Cardiac fibroblast (primary cell): ENCODE results near the gene EFL1.
"Not testable (repeated sequence)": the region's sequence is repeated elsewhere in the genome, so short reads cannot be mapped to it uniquely, and the experiment has no call there.

ENCODE experiments used
- DNase-seq, 2 donors: peaks; one replicate each; pipeline versions ENCODE4 v3.0.0 to v3.0.0-alpha.2; 2010; ENCODE audit warnings: low read depth in 2 of 2
- H3K4me3 ChIP-seq, 2 donors: replicated peaks in 1 of 2; 1 replicate in 1 of 2; 2 replicates in 1 of 2; pipeline ENCODE4 v1.5.1; 2011; ENCODE audit warnings: low read depth in 2 of 2, low read length in 2 of 2, mild to moderate bottlenecking in 2 of 2, moderate library complexity in 1 of 2
- TF ChIP-seq, protein P1 (sequence below): IDR thresholded peaks from one replicate; pipeline ENCODE4 v1.5.1; 2011; ENCODE audit warnings: low read depth, mild to moderate bottlenecking, low read length, inconsistent platforms

Gene EFL1

DNA sequence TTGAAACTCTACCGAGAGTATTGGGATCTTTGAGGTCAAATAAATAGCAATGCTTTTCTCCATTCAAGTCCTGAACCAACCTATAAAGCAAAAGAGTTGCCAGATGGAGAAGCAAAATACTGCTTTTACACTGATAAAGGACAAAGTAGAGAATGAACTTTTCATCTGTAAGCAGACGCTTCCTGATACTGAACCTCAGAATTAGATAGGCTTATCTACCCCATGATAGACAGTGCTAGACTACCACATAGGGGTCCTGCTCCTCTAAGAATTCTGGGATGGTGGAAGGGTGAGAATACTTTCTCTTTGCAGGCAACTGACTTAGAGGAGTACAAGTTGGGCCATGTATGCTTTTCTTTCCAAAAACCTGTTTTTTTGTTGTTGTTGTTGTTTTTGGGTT is 9.6 kb upstream of the EFL1 start:
- TF ChIP-seq, protein P1, sequence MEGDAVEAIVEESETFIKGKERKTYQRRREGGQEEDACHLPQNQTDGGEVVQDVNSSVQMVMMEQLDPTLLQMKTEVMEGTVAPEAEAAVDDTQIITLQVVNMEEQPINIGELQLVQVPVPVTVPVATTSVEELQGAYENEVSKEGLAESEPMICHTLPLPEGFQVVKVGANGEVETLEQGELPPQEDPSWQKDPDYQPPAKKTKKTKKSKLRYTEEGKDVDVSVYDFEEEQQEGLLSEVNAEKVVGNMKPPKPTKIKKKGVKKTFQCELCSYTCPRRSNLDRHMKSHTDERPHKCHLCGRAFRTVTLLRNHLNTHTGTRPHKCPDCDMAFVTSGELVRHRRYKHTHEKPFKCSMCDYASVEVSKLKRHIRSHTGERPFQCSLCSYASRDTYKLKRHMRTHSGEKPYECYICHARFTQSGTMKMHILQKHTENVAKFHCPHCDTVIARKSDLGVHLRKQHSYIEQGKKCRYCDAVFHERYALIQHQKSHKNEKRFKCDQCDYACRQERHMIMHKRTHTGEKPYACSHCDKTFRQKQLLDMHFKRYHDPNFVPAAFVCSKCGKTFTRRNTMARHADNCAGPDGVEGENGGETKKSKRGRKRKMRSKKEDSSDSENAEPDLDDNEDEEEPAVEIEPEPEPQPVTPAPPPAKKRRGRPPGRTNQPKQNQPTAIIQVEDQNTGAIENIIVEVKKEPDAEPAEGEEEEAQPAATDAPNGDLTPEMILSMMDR = no peak
- no peak overlapping the region for H3K4me3 ChIP-seq
- DNase-seq = no peak

DNA sequence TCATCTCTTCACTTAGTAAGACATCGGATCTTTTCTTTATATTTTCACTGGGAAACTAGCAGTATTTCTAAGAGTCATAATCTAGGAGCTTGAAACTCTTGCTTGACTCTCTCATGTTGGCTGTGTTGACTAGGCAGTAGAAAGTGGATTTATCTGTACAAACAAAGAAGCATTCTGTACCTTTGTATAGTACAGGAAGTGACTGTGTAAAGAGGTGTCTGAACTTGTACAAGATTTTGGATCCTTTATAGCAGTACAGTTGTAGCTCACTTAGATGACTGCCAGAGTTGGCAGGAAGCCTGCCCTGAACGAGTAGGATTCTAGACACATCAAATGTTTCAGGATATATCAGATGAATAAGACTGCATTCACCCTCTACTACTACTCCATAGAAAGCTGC is 5.9 kb upstream of the EFL1 start:
- H3K4me3 ChIP-seq = not testable (repeated sequence)
- DNase-seq = peak in 1 of 2 donors; percentile 21

GRCh38 chr15:82267137-82267536 is 4.6 kb upstream of the EFL1 start:
- not testable (repeated sequence) for H3K4me3 ChIP-seq, DNase-seq

- H3K4me3 ChIP-seq = peak overlapping the region; percentile 76 to 89
- no peak for DNase-seq
- TF ChIP-seq, protein P1 = no peak
These were observed 816 bp upstream of the EFL1 start for GRCh38 chr15:82263350-82263749.

DNA sequence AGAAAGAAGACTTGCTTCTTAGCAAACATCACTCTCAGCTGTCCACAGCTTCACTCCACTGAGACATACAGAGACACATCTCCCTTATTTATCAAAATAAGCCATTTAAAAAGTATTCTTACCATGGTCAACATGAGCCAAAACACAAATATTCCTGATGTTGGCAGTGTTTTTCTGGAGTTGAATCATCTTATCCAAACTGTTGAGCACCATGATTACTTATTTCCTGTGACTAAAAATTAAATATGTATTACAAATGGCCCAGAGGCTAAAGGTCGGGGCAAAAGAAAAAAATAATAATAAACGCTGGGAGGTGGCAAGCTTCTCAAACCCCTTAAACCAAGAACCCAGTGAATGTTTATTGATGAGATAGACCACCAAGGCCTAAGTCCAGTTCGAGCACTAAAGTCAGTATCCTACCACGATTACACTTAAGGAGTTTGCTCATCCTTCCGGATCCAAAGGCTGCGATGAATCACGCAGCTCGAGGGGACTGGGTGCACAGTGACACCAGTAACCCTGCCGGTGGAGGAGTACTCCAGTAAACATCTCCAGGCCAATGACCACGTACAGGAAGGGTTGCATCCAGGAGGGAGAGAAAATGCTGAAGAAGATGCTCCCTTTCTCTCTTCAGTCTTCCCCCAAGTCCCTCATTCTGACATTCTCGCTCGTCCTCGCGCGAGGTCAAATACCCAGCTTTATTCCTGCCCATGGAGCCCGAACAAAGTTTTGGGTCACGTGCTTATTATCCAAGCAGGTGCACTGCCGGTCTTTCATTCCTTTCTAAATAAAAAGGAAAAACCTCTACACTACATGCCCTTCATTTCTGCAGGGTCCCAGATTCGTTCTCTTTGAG is 740 bp downstream of the EFL1 start:
- H3K4me3 ChIP-seq = peak overlapping the region; percentile 76 to 89
- peak; percentile 29 to 80 for DNase-seq

DNA sequence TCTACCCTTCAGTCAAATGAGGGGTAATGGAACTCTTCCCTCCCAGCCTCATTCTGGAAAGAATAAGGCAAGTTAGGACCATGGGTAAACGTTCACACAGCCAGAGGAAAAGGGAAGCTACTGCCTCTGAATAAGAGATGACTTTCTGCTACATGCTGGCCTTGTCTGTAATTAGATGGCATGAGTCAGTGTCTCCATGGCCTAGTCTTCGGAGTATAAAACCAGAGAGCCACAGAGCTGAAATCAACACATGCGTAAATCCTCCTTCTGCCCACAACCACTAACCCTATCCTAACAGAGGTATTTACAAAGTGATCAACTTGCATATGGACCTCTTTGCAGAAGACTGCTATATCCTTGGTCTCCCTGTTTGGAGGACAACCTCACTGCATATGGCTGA is 14.3 kb downstream of the EFL1 start:
- DNase-seq, H3K4me3 ChIP-seq: not testable (repeated sequence)

GRCh38 chr15:82245956-82246355 is 16.6 kb downstream of the EFL1 start:
- DNase-seq, H3K4me3 ChIP-seq: not testable (repeated sequence)

DNA sequence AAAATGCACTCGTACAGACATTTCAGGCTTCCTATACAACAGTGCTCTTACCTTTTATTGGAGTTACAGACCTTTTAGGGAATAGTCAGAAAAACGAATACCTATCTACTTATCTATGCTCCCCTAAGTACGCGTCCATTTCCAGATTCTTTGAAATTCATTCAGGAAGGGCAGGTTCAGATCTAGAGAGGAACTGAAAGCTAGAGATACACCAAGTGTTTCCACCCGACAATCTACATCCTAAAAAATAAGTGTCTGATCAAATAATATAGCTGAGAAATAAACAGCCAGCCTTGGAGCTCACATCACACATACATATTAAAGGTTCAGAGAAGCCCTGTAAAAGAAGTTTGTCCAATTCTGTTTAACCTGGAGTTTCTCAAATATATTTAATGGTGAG is 18.9 kb downstream of the EFL1 start:
- DNase-seq, H3K4me3 ChIP-seq: not testable (repeated sequence)

DNA sequence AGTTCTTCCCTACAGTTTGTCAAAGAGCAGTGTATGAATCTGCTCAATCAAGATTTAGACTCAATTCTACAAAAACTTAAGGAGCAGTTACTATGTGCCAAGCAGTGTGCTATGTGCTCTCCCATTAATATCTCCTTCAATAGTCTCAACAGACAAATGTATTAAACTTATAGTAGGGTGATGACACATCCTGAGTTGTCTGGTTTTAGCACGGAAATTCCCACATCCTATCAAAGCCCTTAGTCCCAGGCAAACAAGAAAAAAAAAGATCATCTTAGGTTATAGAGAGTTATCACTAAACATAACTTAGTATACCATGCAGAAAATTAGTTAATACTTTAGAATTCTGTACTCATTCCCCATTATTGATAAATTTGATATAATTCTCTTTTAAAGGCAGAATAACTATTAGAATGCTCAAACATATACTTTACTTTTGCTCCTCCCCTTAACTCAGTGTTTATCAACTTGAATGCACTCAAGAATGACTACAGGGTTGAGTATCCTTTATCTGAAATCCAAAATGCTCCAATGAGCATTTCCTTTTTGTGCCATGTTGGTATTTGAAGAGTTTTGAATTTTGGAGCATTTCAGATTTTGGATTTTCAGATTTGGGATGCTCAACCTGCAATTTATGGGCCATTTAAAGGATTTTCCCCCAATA is 20.6 kb downstream of the EFL1 start:
- peak in 1 of 2 donors; percentile 69 for DNase-seq

DNA sequence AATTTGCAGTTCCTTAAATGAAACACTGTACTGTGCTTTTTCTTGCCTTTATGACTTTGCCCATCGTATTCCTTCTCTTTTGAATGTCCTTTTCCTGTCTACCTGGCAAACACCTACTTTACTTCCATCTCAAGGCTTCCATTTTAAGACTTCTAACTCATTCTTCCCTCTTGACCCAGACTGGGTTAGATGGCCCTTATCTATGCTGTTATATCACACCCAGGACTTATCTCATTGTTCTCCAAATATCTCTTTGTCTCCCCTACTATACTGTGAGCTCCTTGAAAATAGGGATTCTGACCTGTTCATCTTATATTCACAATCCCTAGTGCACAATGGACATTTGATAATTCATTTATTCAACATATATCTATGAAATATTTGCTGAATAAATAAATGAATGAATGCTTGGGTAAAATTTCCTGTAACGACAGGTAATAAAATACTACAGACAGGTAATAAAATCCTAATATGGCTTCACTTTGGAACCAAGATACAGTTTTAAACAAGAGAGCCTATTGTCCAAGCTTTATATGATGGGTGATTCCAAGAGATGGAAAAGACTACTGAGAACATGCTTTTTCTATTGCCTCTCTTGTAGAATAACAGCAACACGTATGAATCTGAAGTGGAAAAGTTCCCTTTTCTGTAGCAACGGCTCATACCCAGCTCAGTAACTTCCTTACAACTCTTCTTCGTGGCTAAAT is 22.7 kb downstream of the EFL1 start:
- no peak for DNase-seq
- TF ChIP-seq, protein P1 = no peak
- H3K4me3 ChIP-seq = no peak overlapping the region

More for the DNA sequence above, 20.6 kb downstream of the EFL1 start:
- not testable (repeated sequence) for H3K4me3 ChIP-seq

DNA sequence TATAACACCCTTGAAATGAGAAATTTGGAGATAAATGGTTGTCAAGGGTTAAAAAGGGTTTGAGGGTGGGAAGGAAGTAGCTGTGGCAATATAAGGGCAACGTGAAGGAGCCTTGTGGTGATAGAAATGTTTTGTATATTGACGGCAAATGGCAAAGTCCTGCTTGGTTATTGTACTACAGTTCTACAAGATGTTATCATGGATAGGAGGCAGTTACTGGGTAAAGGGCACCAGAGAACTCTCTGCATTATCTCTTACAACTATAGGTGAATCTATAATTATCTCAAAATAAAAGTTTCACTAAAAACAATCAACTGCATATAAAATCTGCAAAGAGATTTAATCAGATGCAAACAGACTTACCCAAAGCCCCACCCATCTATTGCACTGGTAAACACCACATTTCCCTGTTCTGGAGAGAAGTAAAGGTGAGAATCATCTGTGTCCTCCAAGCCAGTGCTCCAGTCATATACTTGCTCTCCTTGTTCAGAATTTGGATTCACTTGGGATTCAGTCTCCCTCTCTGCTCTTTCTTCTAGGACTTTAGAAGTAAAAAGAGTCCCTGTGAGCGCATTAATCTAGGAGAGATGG is 24.5 kb downstream of the EFL1 start:
- not testable (repeated sequence) for H3K4me3 ChIP-seq, DNase-seq
